Transverse colon (tissue), 4 donors: Measurements from ENCODE around the gene DLGAP1. TPM values are rescaled to one million over a fixed set of nuclear protein-coding genes. Genes with fewer than 3 reads are reported as not detected.

Source experiments
- DNase-seq: peaks from one replicate; pipeline ENCODE4 v3.0.0-alpha.2; 2019
- H3K27ac ChIP-seq, 4 donors: fragments of 200-600 bp; sonication (generic); 2 replicates each; pipeline ENCODE4 v1.5.1; 2016 to 2018; ENCODE audit warnings: inconsistent platforms in 4 of 4
- H3K27me3 ChIP-seq: fragments of 200-600 bp; sonication (generic); 2 replicates; pipeline ENCODE4 v1.5.1; 2017; ENCODE audit warnings: inconsistent platforms
- H3K36me3 ChIP-seq, 4 donors: fragments of 200-600 bp; sonication (generic); 2 replicates each; pipeline ENCODE4 v1.5.1; 2017 to 2019; ENCODE audit warnings: inconsistent platforms in 4 of 4
- H3K4me1 ChIP-seq, 4 donors: fragments of 200-600 bp; sonication (generic); 2 replicates each; pipeline ENCODE4 v1.5.1; 2017 to 2020; ENCODE audit warnings: inconsistent platforms in 4 of 4
- H3K4me3 ChIP-seq, 4 donors: fragments of 200-600 bp; sonication (generic); 1 replicate in 1 of 4; 2 replicates in 3 of 4; pipeline versions ENCODE4 v1.5.1 to v1.6.1; 2017 to 2019; ENCODE audit warnings: inconsistent platforms in 4 of 4
- H3K9me3 ChIP-seq, 2 donors: fragments of 200-600 bp; sonication (generic); 2 replicates each; pipeline ENCODE4 v1.5.1; 2017 to 2019; ENCODE audit warnings: inconsistent platforms in 2 of 2
- CTCF ChIP-seq, 5 experiments: fragments of 200-600 bp in 3 of 5; fragments of 450-650 bp in 2 of 5; sonication (generic) in 3 of 5; IDR thresholded peaks; 1 replicate in 2 of 5; 2 replicates in 3 of 5; pipeline ENCODE4 v1.5.1; 2016 to 2017; ENCODE audit warnings: antibody characterized with exemption in 5 of 5, inconsistent platforms in 3 of 5, mild to moderate bottlenecking in 2 of 5, moderate library complexity in 1 of 5
- EP300 ChIP-seq: sonication (generic); formaldehyde crosslinking; IDR thresholded peaks from one replicate; pipeline ENCODE4 v1.6.1; 2017; ENCODE audit warnings: antibody characterized with exemption, low read depth
- POLR2A ChIP-seq: fragments of 450-650 bp; IDR thresholded peaks from one replicate; pipeline ENCODE4 v1.6.1; 2016; ENCODE audit warnings: antibody characterized with exemption, mild to moderate bottlenecking, moderate library complexity
- POLR2AphosphoS5 ChIP-seq, 3 donors: sonication (generic); formaldehyde crosslinking; IDR thresholded peaks; one replicate each; pipeline ENCODE4 v1.6.1; 2016; ENCODE audit warnings: antibody characterized with exemption in 3 of 3
- WGBS, 2 donors: methylation state at CpG; one replicate each; pipeline ENCODE4 v1.1.5; 2018; ENCODE audit warnings: low coverage in 1 of 2; 5-methylcytosine and 5-hydroxymethylcytosine counted together
- in situ Hi-C, 4 donors: fragments of 200-750 bp; cut with MboI; loops; one replicate each; pipeline versions ENCODE4 v1.15.0 to v1.15.1; 2017; ENCODE audit warnings: low sequenced_read_pairs in 3 of 4, low pct_ligation_motif_present in 1 of 4, low pct_unique_long_range_greater_than_20kb in 1 of 4
- intact Hi-C: fragments of 100-400 bp; cut with DNase I; formaldehyde crosslinking; loops from one replicate; pipeline ENCODE4 v1.15.1; 2023; ENCODE audit warnings: low total_unique reads
- total RNA-seq, 4 donors: library from RNA; depleted of rRNA; stranded (reverse); fragments of >200 nt; gene quantifications; one replicate each; pipeline ENCODE4 v1.1.0, GENCODE V29; 2016

The DLGAP1 gene
- total RNA-seq, 4 donors from 2014 or later = 2.7 to 7.2 (median 3.3) TPM

- intact Hi-C loops = no loop called here
- no peak overlapping the region for H3K27ac ChIP-seq
- no peak overlapping the region for H3K4me3 ChIP-seq
- no peaks in the 10 kb centered on the region for H3K4me1 ChIP-seq
- 90 to 100% methylated on average over 1 to 2 of the region's 2 CpGs for WGBS, 2 donors
- TF ChIP-seq POLR2A = no peak
- no peak for TF ChIP-seq CTCF (IDR thresholded peaks at IDR 0.05)
- TF ChIP-seq POLR2AphosphoS5 (IDR thresholded peaks at IDR 0.05) = no peak
- TF ChIP-seq EP300 = no peak
- no peaks in the 10 kb centered on the region for H3K27me3 ChIP-seq
- DNase-seq = no peak
- no peaks in the 10 kb centered on the region for H3K36me3 ChIP-seq
- in situ Hi-C loops = no loop called here
- H3K9me3 ChIP-seq = no peaks in the 10 kb centered on the region
Observed at GRCh38 chr18:3902676-3903075, 552.4 kb downstream of the DLGAP1 start.

GRCh38 chr18:3901811-3902210, 553.3 kb downstream of the DLGAP1 start:
- Histone ChIP-seq H3K4me3 (no peak overlapping the region), H3K27me3 (no peaks in the 10 kb centered on the region), H3K4me1 (no peaks in the 10 kb centered on the region), H3K9me3 (no peaks in the 10 kb centered on the region), H3K27ac (no peak overlapping the region), H3K36me3 (no peaks in the 10 kb centered on the region)
- TF ChIP-seq POLR2AphosphoS5 (IDR thresholded peaks at IDR 0.05) = no peak
- TF ChIP-seq CTCF (IDR thresholded peaks at IDR 0.05) = no peak
- no peak for TF ChIP-seq POLR2A
- TF ChIP-seq EP300 = no peak
- no peak for DNase-seq
- WGBS, 2 donors = 71% methylated on average over 2 of the region's 2 CpGs; no CpG with 5 or more reads in 1 of the 2 donors
- intact Hi-C loops (no loop called here), in situ Hi-C loops (no loop called here)

GRCh38 chr18:3901042-3901441, 554.1 kb downstream of the DLGAP1 start:
- Histone ChIP-seq H3K9me3 (no peaks in the 10 kb centered on the region), H3K27me3 (no peaks in the 10 kb centered on the region), H3K4me1 (no peaks in the 10 kb centered on the region), H3K36me3 (no peaks in the 10 kb centered on the region), H3K27ac (no peak overlapping the region), H3K4me3 (no peak overlapping the region)
- no peak for TF ChIP-seq POLR2AphosphoS5 (IDR thresholded peaks at IDR 0.05)
- TF ChIP-seq POLR2A = no peak
- TF ChIP-seq EP300 = no peak
- TF ChIP-seq CTCF (IDR thresholded peaks at IDR 0.05) = no peak
- no peak for DNase-seq
- intact Hi-C loops (no loop called here), in situ Hi-C loops (no loop called here)
- 68 to 73% methylated on average over 5 to 8 of the region's 8 CpGs for WGBS, 2 donors

GRCh38 chr18:3900327-3900726, 554.8 kb downstream of the DLGAP1 start:
- Histone ChIP-seq H3K27ac (no peak overlapping the region), H3K27me3 (no peaks in the 10 kb centered on the region), H3K4me3 (no peak overlapping the region), H3K9me3 (no peaks in the 10 kb centered on the region), H3K36me3 (no peaks in the 10 kb centered on the region), H3K4me1 (no peaks in the 10 kb centered on the region)
- WGBS, 2 donors = 63 to 72% methylated on average over 2 of the region's 2 CpGs
- intact Hi-C loops = no loop called here
- in situ Hi-C loops = no loop called here
- TF ChIP-seq POLR2AphosphoS5 (IDR thresholded peaks at IDR 0.05) = no peak
- no peak for TF ChIP-seq POLR2A
- TF ChIP-seq EP300 = no peak
- no peak for TF ChIP-seq CTCF (IDR thresholded peaks at IDR 0.05)
- no peak for DNase-seq
